Lung (tissue), 12 donors: ENCODE measurements around the gene DUSP7. TPM values are rescaled to one million over a fixed set of nuclear protein-coding genes. Genes with fewer than 3 reads are reported as not detected.

Experiments used
- ATAC-seq: fragments of 200-7000 bp; cut with Tn5 transposase; one replicate; pipeline ENCODE4 v1.9.1; 2020; ENCODE audit warnings: moderate number of reproducible peaks; ENCODE audit not compliant: insufficient read depth, low FRiP score
- DNase-seq, 3 donors: peaks; one replicate each; pipeline ENCODE4 v3.0.0-alpha.2; 2013 to 2017
- H3K27ac ChIP-seq, 2 donors: one replicate each; pipeline ENCODE4 v1.5.1; 2013; ENCODE audit warnings: mild to moderate bottlenecking in 2 of 2, moderate library complexity in 2 of 2, control low read depth in 1 of 2, inconsistent platforms in 1 of 2, low read depth in 1 of 2, low read length in 1 of 2
- H3K27me3 ChIP-seq, 3 donors: one replicate each; pipeline ENCODE4 v1.5.1; 2013; ENCODE audit warnings: low read length in 2 of 3; ENCODE audit not compliant: control insufficient read depth in 3 of 3, insufficient read depth in 3 of 3
- H3K36me3 ChIP-seq, 4 donors: one replicate each; pipeline ENCODE4 v1.5.1; 2013; ENCODE audit warnings: low read length in 4 of 4, mild to moderate bottlenecking in 1 of 4, moderate library complexity in 1 of 4; ENCODE audit not compliant: control insufficient read depth in 4 of 4, insufficient read depth in 4 of 4
- H3K4me1 ChIP-seq, 5 donors: one replicate each; pipeline ENCODE4 v1.5.1; 2013; ENCODE audit warnings: low read length in 5 of 5, mild to moderate bottlenecking in 2 of 5, moderate library complexity in 1 of 5; ENCODE audit not compliant: control insufficient read depth in 5 of 5, insufficient read depth in 5 of 5
- H3K4me3 ChIP-seq: one replicate; pipeline ENCODE4 v1.5.1; 2013; ENCODE audit warnings: mild to moderate bottlenecking, control low read depth, moderate library complexity
- H3K9ac ChIP-seq, 2 donors: one replicate each; pipeline ENCODE4 v1.5.1; 2013; ENCODE audit warnings: low read length in 2 of 2, control low read depth in 1 of 2; ENCODE audit not compliant: insufficient read depth in 1 of 2
- H3K9me3 ChIP-seq, 4 donors: one replicate each; pipeline ENCODE4 v1.5.1; 2013; ENCODE audit warnings: low read length in 3 of 4, mild to moderate bottlenecking in 1 of 4, moderate library complexity in 1 of 4; ENCODE audit not compliant: control insufficient read depth in 4 of 4, insufficient read depth in 3 of 4
- whole genome bisulfite sequencing, 2 donors: extraction: QIAGEN DNeasy Blood & Tissue Kit; methylation state at CpG; one replicate each; pipeline ENCODE4 v1.1.7; 2013; 5-methylcytosine and 5-hydroxymethylcytosine counted together
- polyA plus RNA-seq, 2 donors: library from polyadenylated mRNA; stranded (reverse); fragments of 200-250 nt; gene quantifications; one replicate each; pipeline ENCODE4 v1.2.1, GENCODE V29; 2013
- total RNA-seq, 2 donors: library from RNA; depleted of rRNA in 1 of 2; stranded (reverse); fragments of >200 nt in 1 of 2; gene quantifications; one replicate each; pipeline ENCODE4 v1.2.1, GENCODE V29; 2014 to 2021
- TF ChIP-seq, protein P1 (sequence below): IDR thresholded peaks from 2 replicates; pipeline ENCODE4 v1.5.1; 2012; ENCODE audit warnings: mild to moderate bottlenecking; ENCODE audit errors: control extremely low read depth, extremely low read depth
- donor health status: control.
- donor health status: control.
- donor health status: Bipolar disorder and iron deficiency.
- donor health status: healthy.
- donor health status: DM: yes; HTN: yes; CAD: no.

DUSP7 gene
- total and polyA plus RNA-seq, 4 donors, result 10.2 to 36.2 (median 20.9) TPM

- WGBS, 2 donors, result 94 to 100% methylated on average over 8 of the region's 8 CpGs
- DNase-seq (no peak), ATAC-seq (no peak)
- Histone ChIP-seq H3K9me3 (no peaks in the 10 kb centered on the region), H3K36me3 (no peaks in the 10 kb centered on the region), H3K9ac (no peak overlapping the region), H3K27me3 (no peaks in the 10 kb centered on the region), H3K4me1 (peaks cover 0 to 26% (median 0%) of the 10 kb centered on the region in 5 donors), H3K4me3 (no peak overlapping the region), H3K27ac (no peak overlapping the region)
- TF ChIP-seq, protein P1, sequence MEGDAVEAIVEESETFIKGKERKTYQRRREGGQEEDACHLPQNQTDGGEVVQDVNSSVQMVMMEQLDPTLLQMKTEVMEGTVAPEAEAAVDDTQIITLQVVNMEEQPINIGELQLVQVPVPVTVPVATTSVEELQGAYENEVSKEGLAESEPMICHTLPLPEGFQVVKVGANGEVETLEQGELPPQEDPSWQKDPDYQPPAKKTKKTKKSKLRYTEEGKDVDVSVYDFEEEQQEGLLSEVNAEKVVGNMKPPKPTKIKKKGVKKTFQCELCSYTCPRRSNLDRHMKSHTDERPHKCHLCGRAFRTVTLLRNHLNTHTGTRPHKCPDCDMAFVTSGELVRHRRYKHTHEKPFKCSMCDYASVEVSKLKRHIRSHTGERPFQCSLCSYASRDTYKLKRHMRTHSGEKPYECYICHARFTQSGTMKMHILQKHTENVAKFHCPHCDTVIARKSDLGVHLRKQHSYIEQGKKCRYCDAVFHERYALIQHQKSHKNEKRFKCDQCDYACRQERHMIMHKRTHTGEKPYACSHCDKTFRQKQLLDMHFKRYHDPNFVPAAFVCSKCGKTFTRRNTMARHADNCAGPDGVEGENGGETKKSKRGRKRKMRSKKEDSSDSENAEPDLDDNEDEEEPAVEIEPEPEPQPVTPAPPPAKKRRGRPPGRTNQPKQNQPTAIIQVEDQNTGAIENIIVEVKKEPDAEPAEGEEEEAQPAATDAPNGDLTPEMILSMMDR, result no peak
These were observed 10.7 kb upstream of the DUSP7 start for GRCh38 chr3:52067046-52067445.

GRCh38 chr3:52065264-52065756, 8.9 kb upstream of the DUSP7 start:
- Histone ChIP-seq H3K4me1 (peaks cover 0 to 19% (median 0%) of the 10 kb centered on the region in 5 donors), H3K9ac (no peak overlapping the region), H3K4me3 (no peak overlapping the region), H3K36me3 (no peaks in the 10 kb centered on the region), H3K9me3 (no peaks in the 10 kb centered on the region), H3K27ac (no peak overlapping the region), H3K27me3 (no peaks in the 10 kb centered on the region)
- ATAC-seq (peak; percentile 22), DNase-seq (no peak)
- TF ChIP-seq, protein P1, result no peak
- 49 to 60% methylated on average over 12 of the region's 12 CpGs for WGBS, 2 donors

GRCh38 chr3:52064561-52064960, 8.2 kb upstream of the DUSP7 start:
- DNase-seq, result no peak
- H3K9me3 ChIP-seq, result no peaks in the 10 kb centered on the region
- no peaks in the 10 kb centered on the region for H3K27me3 ChIP-seq
- peaks cover 0 to 17% (median 0%) of the 10 kb centered on the region in 5 donors for H3K4me1 ChIP-seq
- WGBS, 2 donors, result 95 to 97% methylated on average over 8 of the region's 8 CpGs
- no peaks in the 10 kb centered on the region for H3K36me3 ChIP-seq
- H3K27ac ChIP-seq, result no peak overlapping the region
- H3K4me3 ChIP-seq, result no peak overlapping the region
- no peak overlapping the region for H3K9ac ChIP-seq
- no peak for ATAC-seq
- TF ChIP-seq, protein P1, result no peak
